Activated naive CD8-positive, alpha-beta T cell treated with anti-CD3 and anti-CD28 coated beads, Interleukin-2, amount 10 ng/mL, durations not matched to agents 7 days and 5 days (primary cell): Measurements from ENCODE around the gene NBL1. TPM values are rescaled to one million over a fixed set of nuclear protein-coding genes. Genes with fewer than 3 reads are reported as not detected.

ENCODE experiments used
- ATAC-seq: fragments of 150-1000 bp; cut with Tn5 transposase; one replicate; pipeline ENCODE4 v1.10.0; 2021; ENCODE audit warnings: low read depth, moderate library complexity
- POLR2A ChIA-PET: fragments of 350-600 bp; sonication (Branson Sonifier 250); formaldehyde crosslinking; loops from one replicate; lab custom pipeline; 2021; ENCODE audit warnings: antibody characterized with exemption; lab: Charles Lee
- DNase-seq: peaks from one replicate; pipeline ENCODE4 v3.0.0; 2021
- H3K27ac Mint-ChIP-seq: one replicate; pipeline ENCODE4 v1.8.0; 2022; ENCODE audit warnings: mild to moderate bottlenecking, mixed read lengths
- H3K27me3 Mint-ChIP-seq: one replicate; pipeline ENCODE4 v1.8.0; 2022; ENCODE audit warnings: mild to moderate bottlenecking, moderate library complexity, mixed read lengths
- H3K36me3 Mint-ChIP-seq: one replicate; pipeline ENCODE4 v1.8.0; 2021; ENCODE audit warnings: mild to moderate bottlenecking, mixed read lengths
- H3K4me1 Mint-ChIP-seq: one replicate; pipeline ENCODE4 v1.8.0; 2021; ENCODE audit warnings: mixed read lengths
- H3K4me3 Mint-ChIP-seq: one replicate; pipeline ENCODE4 v1.8.0; 2022; ENCODE audit warnings: mild to moderate bottlenecking, moderate library complexity, mixed read lengths
- H3K9me3 Mint-ChIP-seq: one replicate; pipeline ENCODE4 v1.8.0; 2021; ENCODE audit warnings: mixed read lengths
- total RNA-seq, 2 experiments: library from RNA; stranded (reverse); gene quantifications; one replicate each; pipeline ENCODE4 v1.2.3, GENCODE V29; 2021

NBL1 gene
- total RNA-seq = 10 to 100 TPM; 35.3 to 36.0 TPM

GRCh38 chr1:19643602-19644394 lies at the start of gene NBL1:
TSS of gene NBL1 (plus strand) at chr1:19644311. CDS start at chr1:19655031, 10,720 bp downstream.
- POLR2A ChIA-PET = interaction anchor here (0.6 to 3.7 kb wide), 5 partner anchors 18 to 158 kb away, joined by 3 to 40 read pairs (median 3); a partner anchor contains a TSS
- H3K27me3 Mint-ChIP-seq = peaks cover 15% of the 10 kb centered on the region

GRCh38 chr1:19596065-19596713 lies 47.9 kb upstream of the NBL1 start:
- peaks cover 3% of the 10 kb centered on the region for H3K27me3 Mint-ChIP-seq
- ATAC-seq = no peak
- H3K36me3 Mint-ChIP-seq = peaks cover 12% of the 10 kb centered on the region

More at GRCh38 chr1:19643602-19644394, at the start of gene NBL1:
- H3K36me3 Mint-ChIP-seq = peaks cover 2% of the 10 kb centered on the region
- no peaks in the 10 kb centered on the region for H3K9me3 Mint-ChIP-seq
- peak within 1 kb of the TSS; percentile 100 for H3K4me3 Mint-ChIP-seq
- DNase-seq = peak; percentile 85
- H3K4me1 Mint-ChIP-seq = peaks cover 29% of the 10 kb centered on the region
- peak; percentile 88 for ATAC-seq
- peak within 1 kb of the TSS; percentile 98 for H3K27ac Mint-ChIP-seq

GRCh38 chr1:19596714-19597495 lies 47.2 kb upstream of the NBL1 start:
- H3K4me3 Mint-ChIP-seq = peak overlapping the region; percentile 99
- ATAC-seq (peak; percentile 84), DNase-seq (peak; percentile 93)
- no peaks in the 10 kb centered on the region for H3K9me3 Mint-ChIP-seq
- POLR2A ChIA-PET = interaction anchor here (0.8 to 5.9 kb wide), 10 partner anchors 9 to 235 kb away, joined by 3 to 40 read pairs (median 4); partner anchors contain the start of genes CAPZB and NBL1
- H3K27ac Mint-ChIP-seq = peak overlapping the region; percentile 100
- no peaks in the 10 kb centered on the region for H3K27me3 Mint-ChIP-seq
- peaks cover 16% of the 10 kb centered on the region for H3K36me3 Mint-ChIP-seq
- peaks cover 39% of the 10 kb centered on the region for H3K4me1 Mint-ChIP-seq

More at GRCh38 chr1:19596065-19596713, 47.9 kb upstream of the NBL1 start:
- Mint-ChIP-seq H3K4me3 (peak overlapping the region; percentile 99), H3K9me3 (no peaks in the 10 kb centered on the region), H3K4me1 (peaks cover 36% of the 10 kb centered on the region), H3K27ac (peak overlapping the region; percentile 100)
- no peak for DNase-seq
- POLR2A ChIA-PET = interaction anchor here (0.8 to 5.9 kb wide), 9 partner anchors 9 to 234 kb away, joined by 3 to 40 read pairs (median 5); partner anchors contain the start of genes CAPZB and NBL1

- H3K4me1 Mint-ChIP-seq = peaks cover 44% of the 10 kb centered on the region
- POLR2A ChIA-PET = interaction anchor here (0.9 to 5.9 kb wide), 10 partner anchors 8 to 235 kb away, joined by 3 to 40 read pairs (median 4); partner anchors contain the start of genes CAPZB and NBL1
- DNase-seq (no peak), ATAC-seq (peak; percentile 31)
- H3K4me3 Mint-ChIP-seq = peak overlapping the region; percentile 99
- H3K9me3 Mint-ChIP-seq = no peaks in the 10 kb centered on the region
- H3K27ac Mint-ChIP-seq = peak overlapping the region; percentile 100
- peaks cover 20% of the 10 kb centered on the region for H3K36me3 Mint-ChIP-seq
- no peaks in the 10 kb centered on the region for H3K27me3 Mint-ChIP-seq
Observed at GRCh38 chr1:19597496-19598309, 46.4 kb upstream of the NBL1 start.

GRCh38 chr1:19599810-19600209 lies 44.3 kb upstream of the NBL1 start:
- no peaks in the 10 kb centered on the region for H3K9me3 Mint-ChIP-seq
- ATAC-seq (no peak), DNase-seq (no peak)
- H3K4me1 Mint-ChIP-seq = peaks cover 46% of the 10 kb centered on the region
- no peaks in the 10 kb centered on the region for H3K27me3 Mint-ChIP-seq
- H3K36me3 Mint-ChIP-seq = peaks cover 28% of the 10 kb centered on the region
- peak overlapping the region; percentile 79 for H3K4me3 Mint-ChIP-seq
- H3K27ac Mint-ChIP-seq = peak overlapping the region; percentile 96
- POLR2A ChIA-PET = interaction anchor here (5.9 kb wide), 1 partner anchor 45 kb away, joined by 40 read pairs; the partner anchor contains the start of gene NBL1

GRCh38 chr1:19602486-19602885 lies 41.6 kb upstream of the NBL1 start:
- POLR2A ChIA-PET = no interaction called here
- H3K4me1 Mint-ChIP-seq = peaks cover 61% of the 10 kb centered on the region
- H3K4me3 Mint-ChIP-seq = no peak overlapping the region
- peaks cover 29% of the 10 kb centered on the region for H3K36me3 Mint-ChIP-seq
- H3K27me3 Mint-ChIP-seq = no peaks in the 10 kb centered on the region
- H3K9me3 Mint-ChIP-seq = no peaks in the 10 kb centered on the region
- H3K27ac Mint-ChIP-seq = no peak overlapping the region
- no peak for DNase-seq
- no peak for ATAC-seq

GRCh38 chr1:19605967-19606366 lies 38.1 kb upstream of the NBL1 start:
- Mint-ChIP-seq H3K27me3 (no peaks in the 10 kb centered on the region), H3K4me3 (peak overlapping the region; percentile 35), H3K36me3 (peaks cover 26% of the 10 kb centered on the region), H3K4me1 (peaks cover 40% of the 10 kb centered on the region), H3K9me3 (no peaks in the 10 kb centered on the region), H3K27ac (peak overlapping the region; percentile 76)
- DNase-seq (no peak), ATAC-seq (no peak)
- POLR2A ChIA-PET = interaction anchor here (0.6 to 2.3 kb wide), 4 partner anchors 9 to 375 kb away, joined by 3 to 13 read pairs (median 4); partner anchors contain the start of gene CAPZB

GRCh38 chr1:19606817-19607642 lies 37.1 kb upstream of the NBL1 start:
- Mint-ChIP-seq H3K36me3 (peaks cover 21% of the 10 kb centered on the region), H3K9me3 (no peaks in the 10 kb centered on the region), H3K27ac (peak overlapping the region; percentile 76), H3K4me3 (peak overlapping the region; percentile 35), H3K4me1 (peaks cover 36% of the 10 kb centered on the region), H3K27me3 (no peaks in the 10 kb centered on the region)
- POLR2A ChIA-PET = interaction anchor here (0.7 to 2.3 kb wide), 3 partner anchors 10 to 36 kb away, joined by 3 to 13 read pairs (median 5); a partner anchor contains a TSS
- DNase-seq (no peak), ATAC-seq (peak; percentile 62)

- POLR2A ChIA-PET = interaction anchor here (0.6 kb wide), 1 partner anchor 27 kb away, joined by 4 read pairs; no protein-coding TSS in a partner anchor
- peaks cover 18% of the 10 kb centered on the region for H3K36me3 Mint-ChIP-seq
- no peaks in the 10 kb centered on the region for H3K9me3 Mint-ChIP-seq
- H3K4me1 Mint-ChIP-seq = peaks cover 37% of the 10 kb centered on the region
- no peak overlapping the region for H3K4me3 Mint-ChIP-seq
- no peak overlapping the region for H3K27ac Mint-ChIP-seq
- H3K27me3 Mint-ChIP-seq = no peaks in the 10 kb centered on the region
- no peak for ATAC-seq
- DNase-seq = no peak
Observed at GRCh38 chr1:19608232-19608631, 35.9 kb upstream of the NBL1 start.

GRCh38 chr1:19610282-19610981 lies 33.7 kb upstream of the NBL1 start:
- Mint-ChIP-seq H3K4me3 (no peak overlapping the region), H3K27ac (no peak overlapping the region), H3K36me3 (peaks cover 9% of the 10 kb centered on the region), H3K4me1 (peaks cover 33% of the 10 kb centered on the region), H3K27me3 (no peaks in the 10 kb centered on the region), H3K9me3 (no peaks in the 10 kb centered on the region)
- ATAC-seq (no peak), DNase-seq (no peak)
- POLR2A ChIA-PET = no interaction called here

- Mint-ChIP-seq H3K9me3 (no peaks in the 10 kb centered on the region), H3K4me3 (no peak overlapping the region), H3K36me3 (peaks cover 8% of the 10 kb centered on the region), H3K4me1 (peaks cover 13% of the 10 kb centered on the region), H3K27me3 (no peaks in the 10 kb centered on the region), H3K27ac (no peak overlapping the region)
- no peak for ATAC-seq
- POLR2A ChIA-PET = no interaction called here
- no peak for DNase-seq
Observed at GRCh38 chr1:19612530-19612929, 31.6 kb upstream of the NBL1 start.
